ENCODE results near the gene SEC24D.

SEC24D gene

GRCh38 chr4:118770741-118771187 is 65.2 kb downstream of the SEC24D start:
- DNase-seq, result no peak

GRCh38 chr4:118769161-118769560 is 66.8 kb downstream of the SEC24D start:
- DNase-seq, result no peak

DNA sequence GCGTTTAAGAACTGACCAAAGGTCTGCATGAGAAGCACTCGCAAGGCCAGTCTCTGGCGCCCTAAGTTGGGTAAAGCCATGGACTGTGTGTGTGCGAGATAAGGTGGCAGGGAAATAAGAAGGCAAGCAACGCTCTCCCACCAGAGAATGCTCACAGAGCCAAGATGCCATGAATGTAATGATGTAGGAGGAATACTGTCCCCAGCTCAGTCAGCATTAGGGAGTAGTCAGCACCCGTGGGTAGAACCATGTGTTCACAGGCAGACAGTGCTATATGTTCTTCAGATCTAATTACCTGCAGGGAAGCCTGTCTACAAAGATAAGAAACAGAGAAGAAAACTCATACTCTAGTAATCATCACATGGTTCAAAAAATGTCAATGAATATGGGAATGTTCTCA is 68.8 kb downstream of the SEC24D start:
- DNase-seq, result no peak

DNA sequence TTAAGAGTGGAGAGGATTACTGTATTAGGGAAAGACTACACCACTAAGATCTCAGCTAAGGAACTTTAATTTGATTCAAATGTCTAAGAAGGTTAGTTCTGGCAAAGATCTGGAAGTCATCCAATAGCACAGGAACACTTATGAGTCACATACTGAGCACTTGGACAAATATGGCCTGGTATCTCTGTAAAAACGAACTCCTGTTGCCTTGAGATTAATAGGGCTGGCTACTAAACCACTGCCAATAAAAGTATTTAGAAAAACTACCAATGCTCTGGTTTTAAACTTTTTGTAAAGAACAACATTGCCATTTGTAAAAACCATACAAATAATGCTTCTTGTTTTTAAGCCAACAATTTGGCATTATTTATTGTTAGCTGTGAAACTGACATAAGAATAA is 70.5 kb downstream of the SEC24D start:
- DNase-seq, result no peak

- DNase-seq, result no peak
Observed at GRCh38 chr4:118762730-118763477, 73.0 kb downstream of the SEC24D start.

- no peak for DNase-seq
Observed at GRCh38 chr4:118762155-118762554, 73.8 kb downstream of the SEC24D start.

DNA sequence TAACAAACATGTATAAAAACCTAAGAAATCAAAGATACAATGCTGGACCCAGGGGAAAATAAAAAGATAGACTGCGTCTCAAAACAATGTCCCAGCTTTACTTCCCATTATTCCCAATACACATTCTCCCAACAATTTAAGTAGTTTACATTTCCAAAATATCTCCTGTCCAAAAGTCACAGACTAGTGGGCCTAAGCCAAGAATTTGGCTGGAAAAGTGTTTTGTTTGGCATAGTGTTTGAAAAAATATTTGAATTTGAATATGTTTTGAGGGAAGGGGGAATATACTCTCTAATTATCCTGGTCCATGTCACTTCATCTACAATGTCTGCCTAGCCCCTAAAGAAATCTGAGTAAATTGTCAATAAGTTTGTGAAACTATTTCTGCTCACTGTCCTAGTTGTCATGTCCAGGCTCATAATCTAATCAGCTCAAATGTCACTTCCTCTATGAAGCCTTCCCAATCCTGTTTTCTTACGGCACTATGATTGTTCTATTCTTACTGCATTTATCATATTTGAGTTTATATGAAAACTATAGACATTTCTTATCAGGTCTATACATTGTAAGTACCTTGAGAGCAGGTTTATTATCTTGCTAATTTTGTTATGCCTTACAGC is 74.4 kb downstream of the SEC24D start:
- no peak for DNase-seq

DNA sequence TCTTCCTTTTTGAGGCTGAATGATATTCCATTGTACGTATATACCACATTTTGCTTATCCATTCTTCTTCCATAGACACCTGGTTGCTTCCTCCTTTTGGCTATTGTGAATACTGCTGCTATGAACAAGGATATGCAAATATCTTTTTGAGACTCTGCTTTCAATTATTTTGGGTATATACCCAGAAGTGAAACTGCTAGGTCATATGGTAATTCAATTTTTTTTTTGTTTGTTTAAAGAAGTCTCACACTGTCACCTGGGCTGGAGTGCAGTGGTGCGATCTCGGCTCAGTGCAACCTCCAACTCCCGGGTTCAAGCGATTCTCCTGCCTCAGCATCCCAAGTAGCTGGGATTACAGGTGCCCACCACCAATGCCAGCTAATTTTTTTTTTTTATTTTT is 75.4 kb downstream of the SEC24D start:
- no peak for DNase-seq

DNA sequence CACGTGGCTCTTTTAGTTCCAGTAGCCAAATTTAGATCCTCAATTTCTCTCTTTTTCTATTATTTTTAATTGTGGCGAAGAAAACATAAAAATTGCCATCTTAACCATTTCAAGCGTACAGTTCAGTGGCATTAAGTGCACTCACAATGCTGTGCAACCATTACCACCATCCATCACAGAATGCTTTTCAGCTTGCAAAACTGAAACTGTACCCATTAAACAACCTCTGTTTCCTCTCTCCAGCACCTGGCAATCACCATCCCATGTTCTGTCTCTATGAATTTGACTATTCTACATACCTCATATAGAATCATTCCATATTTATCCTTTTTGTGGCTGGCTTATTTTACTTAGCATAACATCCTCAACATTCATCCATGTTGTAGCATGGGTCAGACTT is 75.8 kb downstream of the SEC24D start:
- DNase-seq, result no peak

DNA sequence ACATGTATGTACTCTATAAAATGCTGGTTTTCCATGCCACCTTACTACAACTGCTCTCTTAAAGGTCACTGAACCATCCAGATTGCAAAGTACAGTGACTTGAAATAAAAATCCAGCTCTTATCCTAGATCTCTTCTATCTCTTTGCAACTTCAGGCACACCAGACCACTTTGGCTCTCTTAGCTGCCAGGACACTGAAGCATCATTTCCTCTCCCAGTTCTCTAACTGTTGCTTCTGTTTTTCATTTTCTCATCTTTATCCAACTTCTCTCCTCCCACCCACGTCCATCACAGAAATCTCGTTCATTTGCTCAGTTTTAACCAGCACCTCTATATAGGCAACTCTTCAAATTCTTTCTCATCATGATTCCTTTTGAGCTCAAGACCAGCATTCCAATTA is 76.4 kb downstream of the SEC24D start:
- DNase-seq, result no peak

DNA sequence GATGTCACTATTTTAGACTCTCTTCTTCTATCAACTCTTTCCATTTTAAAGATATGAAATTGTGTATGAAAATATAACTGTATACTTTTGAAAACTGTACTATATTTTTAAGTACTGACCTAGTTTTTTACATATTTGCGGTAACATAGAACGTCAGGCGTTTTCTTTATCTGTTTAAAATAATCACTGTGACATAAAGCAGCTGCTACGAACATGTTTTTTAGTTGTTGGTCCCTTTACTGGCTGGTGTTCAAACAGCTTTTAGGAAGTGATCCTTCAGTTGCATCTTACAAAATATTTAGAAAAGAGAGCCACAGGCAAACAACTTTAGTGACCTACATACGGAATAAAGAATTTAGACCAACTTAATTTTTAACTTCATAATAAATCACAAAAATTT is 77.6 kb downstream of the SEC24D start:
- no peak for DNase-seq

DNA sequence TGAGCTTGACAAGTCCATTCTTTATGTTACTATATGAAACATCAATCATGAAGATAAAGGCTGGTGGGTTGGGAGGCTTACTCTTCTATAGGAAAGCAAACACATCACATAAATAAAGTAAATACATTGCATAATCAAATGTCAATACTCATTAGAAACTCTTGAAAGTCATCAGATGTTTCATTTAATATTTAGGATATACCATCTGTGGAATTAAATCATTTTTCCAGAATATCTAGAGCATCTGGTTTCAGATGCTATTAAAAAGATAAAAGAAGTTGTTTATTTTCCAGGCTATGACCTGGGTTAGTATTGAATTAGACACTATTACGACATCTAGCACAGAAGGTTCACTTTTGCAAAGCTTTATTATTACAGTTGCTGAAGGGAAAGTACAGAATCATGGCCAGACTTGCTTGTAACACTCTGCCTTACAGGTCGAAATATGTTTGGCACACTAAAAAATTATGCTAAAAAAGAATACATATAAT is 78.1 kb downstream of the SEC24D start:
- DNase-seq, result no peak

- no peak for DNase-seq
Observed at GRCh38 chr4:118756958-118757357, 79.0 kb downstream of the SEC24D start.

- DNase-seq, result no peak
Observed at GRCh38 chr4:118756429-118756828, 79.5 kb downstream of the SEC24D start.

- no peak for DNase-seq
Observed at GRCh38 chr4:118755438-118756226, 80.3 kb downstream of the SEC24D start.

GRCh38 chr4:118754890-118755289 is 81.0 kb downstream of the SEC24D start:
- DNase-seq, result no peak

GRCh38 chr4:118753685-118754084 is 82.2 kb downstream of the SEC24D start:
- no peak for DNase-seq

DNA sequence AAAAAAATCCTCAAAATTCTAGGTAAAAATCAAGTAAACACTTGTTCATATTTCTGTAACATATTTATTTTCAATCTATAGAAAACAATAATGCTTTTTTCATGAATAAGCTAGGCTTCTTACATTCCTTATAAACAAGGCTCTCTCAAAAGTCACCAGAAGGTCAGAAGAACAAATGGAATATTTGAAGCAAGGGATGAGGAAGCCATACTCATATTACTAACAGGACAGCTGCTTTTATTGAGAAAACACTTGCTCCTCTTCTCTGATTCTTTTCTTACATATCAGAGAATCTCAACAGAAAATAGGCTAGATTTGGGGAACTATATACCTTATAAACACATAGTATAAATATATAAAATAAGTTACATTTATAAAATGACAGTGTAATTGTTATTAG is 82.8 kb downstream of the SEC24D start:
- no peak for DNase-seq

- DNase-seq, result no peak
Observed at GRCh38 chr4:118752551-118752950, 83.4 kb downstream of the SEC24D start.

GRCh38 chr4:118751629-118752323 is 84.2 kb downstream of the SEC24D start:
- no peak for DNase-seq

DNA sequence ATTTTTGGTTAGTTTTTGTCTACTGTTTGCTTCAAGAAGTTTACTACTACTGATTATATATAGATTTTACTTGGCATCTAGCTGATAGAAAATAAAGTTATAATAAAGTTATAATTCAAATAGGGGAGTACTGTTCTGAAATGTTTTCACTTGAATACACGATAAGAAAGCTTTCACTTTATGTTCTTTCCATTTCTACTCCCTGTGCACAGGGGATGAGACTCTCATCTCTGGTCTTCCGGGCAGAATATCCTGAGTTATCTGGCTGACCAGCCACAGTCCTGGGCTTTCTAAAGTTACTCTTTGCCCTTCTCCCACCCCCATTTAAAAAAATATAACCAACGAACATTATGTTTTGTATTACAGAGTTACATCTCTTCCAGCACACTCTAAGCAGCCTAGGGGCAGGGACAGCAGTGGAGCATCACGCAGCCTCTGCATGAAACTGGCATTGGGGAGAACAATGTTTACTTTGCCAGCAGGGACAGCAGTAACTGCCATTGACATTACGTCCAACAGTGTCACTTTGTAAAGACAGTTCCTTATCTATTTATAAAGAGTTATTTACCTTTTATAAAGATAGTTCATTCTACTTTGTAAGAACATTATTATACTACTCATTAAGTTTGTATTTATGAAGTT is 86.5 kb downstream of the SEC24D start:
- DNase-seq, result no peak

- no peak for DNase-seq
Observed at GRCh38 chr4:118746251-118746919, 89.5 kb downstream of the SEC24D start.
